Measurements from ENCODE around the gene SELP.
A peak's percentile ranks its signal among the peaks of the same experiment; 100 is the strongest.

The SELP gene

DNA sequence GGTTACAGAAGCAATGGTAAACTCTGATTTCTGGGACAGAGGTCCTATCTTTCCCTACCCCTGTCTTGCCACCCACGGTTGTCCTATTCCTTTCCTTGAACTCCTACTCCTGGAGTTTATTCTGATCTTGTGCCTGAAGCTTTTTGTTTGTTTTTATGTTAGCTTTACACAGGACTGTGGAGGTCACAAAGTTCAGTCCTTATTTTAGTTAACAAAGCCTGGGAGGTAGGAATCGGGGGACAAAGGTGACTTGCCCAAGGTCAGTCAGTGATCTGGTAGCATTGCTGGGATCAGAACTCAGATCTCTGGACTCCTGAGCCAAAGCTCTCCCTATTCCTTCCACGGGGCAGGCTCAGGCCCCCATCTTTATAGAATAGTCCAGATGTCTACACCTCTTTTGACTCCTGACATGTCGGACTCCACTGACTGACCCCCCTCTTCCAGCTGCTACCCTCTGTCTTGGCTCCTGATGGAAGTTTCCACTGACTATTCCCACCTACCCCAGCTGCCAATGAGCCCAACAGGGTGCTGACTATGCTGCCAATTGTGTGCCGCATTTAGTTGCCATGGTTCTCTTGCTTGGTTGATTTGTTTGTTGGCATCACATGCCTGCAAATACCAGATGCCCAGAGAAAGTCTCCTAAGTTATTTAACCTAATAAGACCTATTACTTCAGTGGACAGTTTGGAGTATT, 53.5 kb downstream of the SELP start:
- no peak for DNase-seq (ENCODE audit: low spot score)

DNA sequence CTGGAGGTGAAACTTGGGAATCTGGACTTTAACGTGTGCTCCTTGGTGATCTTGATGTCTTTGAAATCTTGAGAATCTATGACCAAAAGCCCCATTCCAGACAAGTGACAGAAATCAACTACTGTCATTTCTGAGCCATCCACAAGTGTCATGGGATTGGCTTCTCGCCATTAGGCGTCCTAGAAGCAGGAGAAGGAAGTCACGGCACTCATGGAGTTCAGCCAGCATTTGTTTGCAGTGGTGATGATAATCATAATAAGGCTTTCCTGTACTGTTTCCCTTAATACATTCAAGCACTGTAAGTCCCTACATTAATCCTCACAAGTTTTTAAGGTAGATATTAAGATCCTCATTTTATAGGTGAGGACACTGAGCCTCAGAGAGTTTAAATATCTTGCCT, 55.6 kb downstream of the SELP start:
- no peak for DNase-seq (ENCODE audit: low spot score)

DNA sequence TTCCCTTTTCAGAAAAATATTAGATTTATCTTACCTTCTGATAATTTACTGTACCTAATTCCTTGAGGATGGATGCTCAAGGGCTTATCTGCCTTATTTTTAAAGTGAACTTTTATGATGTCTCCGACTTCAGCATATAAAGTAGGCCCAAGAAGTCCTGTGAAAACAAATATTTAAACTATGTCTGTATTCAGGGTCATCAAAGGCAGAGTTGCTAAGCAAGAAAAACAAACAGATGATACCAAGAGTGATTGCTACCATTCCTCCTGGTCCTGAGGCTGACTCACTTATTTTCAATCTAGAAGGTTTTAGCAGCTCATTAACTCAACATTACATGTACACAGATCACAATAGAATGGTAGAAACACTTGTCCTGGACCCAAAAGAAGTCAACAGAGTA, 57.7 kb downstream of the SELP start:
- no peak for DNase-seq (ENCODE audit: low spot score)

DNA sequence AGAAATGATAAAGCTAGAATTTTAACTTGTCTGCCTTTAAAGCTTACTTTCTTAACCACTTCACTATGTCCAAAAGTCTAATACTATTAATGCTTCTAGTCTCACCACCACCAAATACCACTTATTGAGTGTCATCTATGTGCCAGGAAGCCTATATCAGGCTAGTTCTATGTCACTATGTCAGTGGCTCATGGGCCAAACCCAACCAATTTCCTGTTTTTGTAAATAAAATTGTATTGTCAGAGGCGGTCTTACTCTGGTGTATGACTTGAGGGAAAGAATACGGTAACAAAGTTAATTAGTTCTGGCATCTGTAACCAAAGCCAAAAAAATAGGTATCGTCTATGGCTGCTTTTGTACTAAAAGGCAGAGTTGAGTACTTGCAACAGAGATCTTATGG, 58.5 kb downstream of the SELP start:
- DNase-seq (ENCODE audit: low spot score): no peak

DNA sequence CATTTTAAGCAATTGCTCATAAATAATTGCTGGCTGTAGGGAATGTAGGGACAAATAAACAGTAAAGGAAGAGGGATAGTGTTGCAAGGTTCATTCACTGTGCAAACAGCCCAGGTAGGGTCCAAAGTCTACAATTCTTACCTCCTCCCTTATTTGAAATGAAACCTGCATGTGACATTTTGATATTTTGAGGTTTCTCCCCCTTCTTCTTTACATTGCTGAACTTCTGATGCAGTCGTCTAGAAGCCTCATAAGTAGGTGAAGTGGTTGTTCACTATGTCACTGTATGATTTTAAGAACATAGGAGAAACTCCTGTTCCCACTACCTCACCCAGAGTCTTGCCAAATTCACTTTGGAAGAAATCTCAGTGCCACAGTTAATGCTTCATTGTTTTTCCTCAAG, 59.8 kb downstream of the SELP start:
- no peak for DNase-seq (ENCODE audit: low spot score)

DNA sequence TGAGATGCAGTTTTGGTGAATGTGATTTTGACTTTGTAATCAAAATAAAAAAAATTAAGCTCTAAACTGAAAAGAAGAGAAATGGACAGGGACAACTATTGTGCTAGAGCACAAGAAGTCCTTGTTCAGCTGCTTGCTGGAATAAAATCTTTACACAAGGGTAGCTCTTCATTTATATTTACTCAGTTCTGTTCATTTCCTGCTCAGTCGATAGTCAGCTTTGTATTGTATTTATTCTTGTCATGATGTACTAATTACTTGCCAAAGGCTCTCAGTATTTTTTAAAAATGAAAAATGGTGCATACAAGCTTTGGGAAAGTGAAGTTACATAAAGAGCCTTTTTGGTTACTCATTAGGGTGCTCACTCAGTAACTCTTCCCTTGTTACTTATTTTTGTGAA, 61.4 kb downstream of the SELP start:
- DNase-seq (ENCODE audit: low spot score): no peak

DNA sequence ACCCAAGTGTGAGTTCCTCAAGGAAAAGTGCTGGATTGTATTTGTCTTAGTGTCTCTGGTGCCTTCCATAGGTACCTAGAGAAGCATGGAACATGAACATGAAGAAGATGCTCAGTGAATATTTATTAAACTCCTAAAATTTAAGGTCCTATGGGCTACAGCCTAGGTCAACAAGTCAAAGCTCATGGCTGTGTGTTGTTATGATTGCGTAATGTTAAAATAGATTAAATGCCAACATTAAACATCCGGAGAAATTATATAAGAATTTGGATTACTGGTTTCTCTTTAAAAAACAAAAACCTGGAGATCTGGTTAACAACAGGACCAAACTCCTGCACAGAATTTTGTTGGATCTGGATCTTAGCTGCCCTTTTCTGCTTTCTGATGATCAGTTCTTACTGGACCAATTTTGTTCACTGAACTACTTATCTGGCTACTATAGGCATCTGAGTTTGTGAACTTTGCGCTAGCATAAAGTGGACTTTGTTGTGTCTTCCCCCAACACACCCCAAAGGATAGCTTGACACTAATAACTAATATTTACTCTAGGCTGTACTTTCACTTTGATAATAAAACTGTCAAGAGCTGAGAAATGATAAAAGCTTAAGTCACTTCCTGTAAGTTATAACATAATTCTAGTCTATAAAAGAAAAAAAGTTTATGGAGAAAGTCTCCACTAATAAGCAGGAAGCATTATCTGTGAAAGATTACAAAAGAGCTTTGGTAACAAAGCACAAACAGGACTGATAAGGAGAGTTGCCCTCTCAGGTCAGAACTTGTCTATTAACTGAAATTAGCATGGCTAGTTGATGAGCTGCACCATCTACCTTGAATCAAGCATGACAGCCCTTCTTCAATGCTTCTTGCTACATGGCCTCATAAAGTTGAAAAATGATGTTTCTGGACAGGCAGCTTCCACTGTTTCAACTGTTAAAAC, 64.3 kb downstream of the SELP start:
- no peak for DNase-seq (ENCODE audit: low spot score)

DNA sequence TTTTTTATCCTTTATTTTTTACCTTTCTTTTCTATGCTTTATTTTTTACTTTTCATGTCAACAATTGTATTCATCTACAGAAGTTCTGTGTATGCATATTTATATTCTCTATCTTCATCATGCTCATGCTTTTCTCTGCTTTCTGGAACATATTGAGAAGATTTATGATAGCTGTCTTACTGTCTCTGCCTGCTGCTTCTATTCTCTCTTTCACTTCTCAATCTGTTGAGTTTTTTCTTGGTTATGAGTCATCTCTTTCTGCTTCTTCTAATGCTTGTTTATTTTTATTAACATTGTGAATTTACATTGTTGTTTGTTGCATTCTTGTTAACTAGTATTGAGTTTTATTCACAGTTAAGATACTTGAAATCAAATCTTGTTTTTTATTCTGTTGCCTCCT, 66.3 kb downstream of the SELP start:
- DNase-seq (ENCODE audit: low spot score): no peak

DNA sequence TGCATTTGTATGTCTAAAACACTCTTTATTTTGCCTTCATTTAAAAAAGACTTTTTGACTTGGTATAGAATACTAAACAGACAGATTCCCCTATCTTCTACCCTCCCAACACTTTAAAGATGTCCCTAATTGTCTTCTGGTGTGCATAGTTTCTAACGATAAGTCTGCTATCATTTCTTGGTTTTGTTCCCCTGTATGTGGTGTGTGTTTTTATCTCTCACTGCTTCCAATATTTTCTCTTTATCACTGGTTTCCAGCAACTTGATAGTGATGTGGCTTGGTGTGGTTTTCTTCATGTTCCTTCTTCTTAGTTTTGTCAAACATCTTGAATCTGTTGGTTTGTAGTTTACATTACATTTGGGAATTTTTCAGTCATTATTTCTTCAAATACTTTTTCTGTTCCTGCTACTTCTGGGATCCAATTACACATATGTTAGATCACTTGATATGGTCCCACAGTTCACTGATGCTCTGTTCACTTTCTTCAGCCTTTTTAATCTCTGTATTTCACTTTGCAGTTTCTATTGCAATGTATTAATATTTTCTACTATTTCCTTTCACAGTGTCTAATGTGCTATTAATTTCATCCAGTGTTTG, 66.8 kb downstream of the SELP start:
- no peak for DNase-seq (ENCODE audit: low spot score)

DNA sequence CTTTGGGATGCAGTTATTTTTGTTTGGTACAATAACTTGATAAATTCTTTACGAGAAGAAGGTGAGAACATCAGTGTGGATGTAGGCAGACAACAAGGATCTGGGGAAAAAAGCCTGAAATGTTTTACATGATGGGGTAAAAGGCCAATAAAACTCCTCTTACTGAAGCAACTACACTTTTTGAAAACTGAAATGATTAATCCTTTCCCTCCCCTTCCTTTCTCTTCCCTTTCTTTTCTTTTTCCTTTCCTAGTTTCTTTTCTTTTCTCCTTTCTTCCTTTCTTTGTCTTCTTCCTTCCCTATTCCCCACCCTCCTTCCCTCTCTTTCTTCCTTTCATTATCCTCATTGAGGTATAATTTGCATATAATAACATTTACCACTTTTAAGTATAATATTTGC, 68.2 kb downstream of the SELP start:
- DNase-seq (ENCODE audit: low spot score): no peak

DNA sequence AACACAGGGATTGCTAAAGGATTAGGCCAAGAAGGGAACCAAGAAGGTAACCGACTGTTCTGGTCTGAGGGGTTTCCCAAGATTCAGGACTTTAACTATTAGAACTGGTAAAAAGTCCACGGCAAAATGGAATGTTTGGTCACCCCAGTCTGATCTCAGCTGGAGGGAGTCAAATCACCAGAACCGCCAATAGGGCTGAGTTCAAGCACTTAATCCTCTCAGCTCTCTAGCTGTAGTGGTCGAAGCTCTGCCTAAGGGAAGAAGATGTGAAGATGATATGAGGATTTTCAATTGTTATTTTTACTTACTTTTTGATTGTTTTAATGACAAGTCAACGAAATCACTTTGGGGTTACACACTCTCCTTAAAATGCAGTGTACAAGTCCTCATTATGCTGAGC, 72.8 kb downstream of the SELP start:
- no peak for DNase-seq (ENCODE audit: low spot score)

DNA sequence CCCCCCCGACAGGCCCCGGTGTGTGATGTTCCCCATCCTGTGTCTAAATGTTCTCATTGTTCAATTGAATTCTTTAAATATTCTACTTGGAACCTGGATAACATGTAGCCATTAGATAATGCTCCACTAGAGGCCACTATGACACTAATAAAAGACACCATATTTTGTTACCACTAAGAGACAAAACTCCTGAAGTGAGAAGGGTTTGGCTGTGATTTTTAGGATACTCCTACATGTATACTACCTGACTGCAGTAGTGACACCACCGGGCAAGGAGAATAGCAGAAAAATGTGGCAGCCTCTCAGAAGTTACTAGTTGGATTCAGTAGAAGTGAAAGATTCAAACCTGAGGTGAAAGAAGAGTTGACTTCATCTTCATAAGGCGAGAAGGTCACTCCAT, 79.6 kb downstream of the SELP start:
- DNase-seq (ENCODE audit: low spot score): no peak

DNA sequence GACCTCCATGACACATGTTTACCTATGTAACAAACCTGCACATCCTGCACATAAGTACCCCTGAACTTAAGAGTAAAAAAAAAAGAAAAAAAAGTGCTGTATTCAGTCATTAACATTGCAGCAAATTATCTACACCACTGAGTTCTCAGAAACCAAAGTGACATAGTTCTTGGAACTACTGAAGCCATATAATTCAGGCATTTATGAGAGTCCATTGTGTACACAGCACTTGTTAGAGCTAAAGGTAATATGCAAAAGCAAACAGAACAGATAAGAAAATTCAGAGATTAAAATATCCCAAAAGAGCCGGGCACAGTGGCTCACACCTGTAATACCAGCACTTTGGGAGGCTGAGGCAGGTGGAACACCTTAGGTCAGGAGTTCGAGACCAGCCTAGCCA, 81.6 kb downstream of the SELP start:
- DNase-seq (ENCODE audit: low spot score): no peak

DNA sequence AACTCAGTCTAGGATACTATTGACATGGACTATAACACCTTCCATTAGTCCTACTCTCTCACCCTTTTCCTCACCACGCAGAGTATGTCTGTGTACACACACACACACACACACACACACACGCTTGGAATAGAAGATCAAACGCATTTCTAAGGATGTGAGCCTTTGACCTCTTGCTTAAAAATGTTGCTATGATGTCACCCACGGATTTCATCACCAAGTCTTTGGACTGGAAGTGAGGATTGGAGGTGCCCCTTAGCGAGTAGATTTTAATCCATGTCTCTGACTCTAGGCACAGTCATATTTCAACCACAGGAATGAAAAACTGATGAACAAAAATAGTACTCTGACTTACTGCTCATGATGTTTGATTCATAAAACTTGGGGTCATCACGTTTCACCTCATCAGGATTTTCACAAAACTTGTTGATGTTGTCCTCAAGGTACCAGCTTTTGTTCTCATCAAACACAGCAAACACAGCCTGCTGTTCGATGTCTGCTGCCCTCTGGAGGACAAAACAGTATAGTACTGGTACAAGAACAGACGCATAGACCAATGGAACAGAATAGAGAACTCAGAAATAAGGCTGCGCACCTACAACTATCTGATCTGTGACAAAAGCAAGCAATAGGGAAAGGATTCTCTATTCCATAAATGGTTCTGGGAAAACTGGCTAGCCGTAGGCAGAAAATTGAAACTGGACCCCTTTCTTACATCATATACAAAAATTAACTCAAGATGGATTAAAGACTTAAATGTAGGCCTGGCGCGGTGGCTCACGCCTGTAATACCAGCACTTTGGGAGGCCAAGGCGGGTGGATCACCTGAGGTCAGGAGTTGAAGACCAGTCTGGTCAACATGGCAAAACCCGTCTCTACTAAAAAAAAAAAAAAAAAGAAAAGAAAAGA, 83.6 kb downstream of the SELP start:
- DNase-seq (ENCODE audit: low spot score): peak; percentile 70

DNA sequence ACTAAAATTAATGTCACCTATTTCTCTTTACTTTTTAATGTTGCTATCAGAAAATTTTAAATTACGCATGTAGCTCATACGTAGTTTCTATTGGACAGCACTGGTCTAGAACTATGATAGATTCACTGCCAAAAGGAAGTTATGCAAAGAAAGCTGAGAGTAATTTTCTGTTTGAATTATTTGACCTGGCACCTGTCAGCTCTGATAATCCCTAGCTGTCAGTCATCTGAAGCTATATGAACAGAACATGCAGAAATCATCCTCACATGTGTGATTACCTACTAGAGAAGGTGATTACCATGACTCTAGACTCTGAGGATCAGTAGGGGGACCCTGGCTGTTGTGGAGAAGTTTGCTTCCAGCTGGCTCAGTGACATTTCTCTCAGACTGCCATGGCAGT, 84.5 kb downstream of the SELP start:
- DNase-seq (ENCODE audit: low spot score): no peak

DNA sequence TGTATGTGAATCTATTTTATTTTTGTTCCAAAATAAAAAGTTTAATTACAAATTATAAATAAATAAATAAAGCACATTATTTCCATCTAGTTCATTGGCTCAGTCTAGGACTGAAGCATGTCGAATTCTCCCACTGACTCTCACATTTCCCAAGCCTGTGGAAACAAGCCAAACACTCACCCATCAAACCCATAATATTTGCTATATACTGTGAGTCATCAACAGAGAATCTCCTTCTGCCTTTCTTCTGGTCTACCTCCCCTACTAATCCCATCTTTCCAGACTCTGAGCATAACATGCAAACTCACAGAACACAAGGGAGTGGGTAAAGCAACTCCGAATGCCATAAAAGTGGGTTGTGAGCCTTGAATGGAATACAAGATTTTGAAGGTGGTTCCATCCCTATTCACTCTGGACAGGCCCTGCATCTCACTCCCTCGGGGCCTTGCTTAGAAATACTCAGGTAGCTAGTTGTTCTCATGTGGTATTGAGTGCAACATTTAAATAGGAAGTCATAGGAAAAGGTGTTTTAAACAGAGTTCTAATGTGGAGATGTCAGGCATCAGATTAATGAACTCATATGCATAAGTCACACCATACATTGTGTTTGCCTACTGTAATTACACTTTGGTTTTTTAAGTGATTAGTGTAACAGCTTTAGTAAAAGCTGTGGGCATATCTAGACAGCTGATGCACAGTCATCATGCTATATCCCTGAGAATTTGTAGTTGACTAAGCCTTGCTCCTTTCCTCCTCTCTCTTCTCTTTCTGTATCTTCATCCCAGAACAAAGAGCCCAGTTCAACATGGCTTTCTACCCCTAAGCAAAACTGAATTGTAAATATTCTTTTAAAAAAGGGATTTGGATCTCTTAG, 90.7 kb downstream of the SELP start:
- DNase-seq (ENCODE audit: low spot score): no peak
